RCC 7860 (cell line): ENCODE results near the gene ZNF155.
"Not testable (repeated sequence)": the region's sequence is repeated elsewhere in the genome, so short reads cannot be mapped to it uniquely, and the experiment has no call there.

Source experiments
- DNase-seq: peaks from one replicate; pipeline ENCODE4 v3.0.0-alpha.2; 2015; ENCODE audit warnings: low spot score
- FAIRE-seq: peaks from 2 replicates; lab custom pipeline; 2012; peaks lifted over from hg19 to GRCh38; lab: Jason Lieb, UNC

The ZNF155 gene

GRCh38 chr19:43983912-43984686 is at the start of gene ZNF155:
TSS of gene ZNF155 (plus strand) at chr19:43984188. CDS start at chr19:43988544, 4,356 bp downstream.
- DNase-seq (peak; percentile 89), FAIRE-seq (peak; percentile 86)

DNA sequence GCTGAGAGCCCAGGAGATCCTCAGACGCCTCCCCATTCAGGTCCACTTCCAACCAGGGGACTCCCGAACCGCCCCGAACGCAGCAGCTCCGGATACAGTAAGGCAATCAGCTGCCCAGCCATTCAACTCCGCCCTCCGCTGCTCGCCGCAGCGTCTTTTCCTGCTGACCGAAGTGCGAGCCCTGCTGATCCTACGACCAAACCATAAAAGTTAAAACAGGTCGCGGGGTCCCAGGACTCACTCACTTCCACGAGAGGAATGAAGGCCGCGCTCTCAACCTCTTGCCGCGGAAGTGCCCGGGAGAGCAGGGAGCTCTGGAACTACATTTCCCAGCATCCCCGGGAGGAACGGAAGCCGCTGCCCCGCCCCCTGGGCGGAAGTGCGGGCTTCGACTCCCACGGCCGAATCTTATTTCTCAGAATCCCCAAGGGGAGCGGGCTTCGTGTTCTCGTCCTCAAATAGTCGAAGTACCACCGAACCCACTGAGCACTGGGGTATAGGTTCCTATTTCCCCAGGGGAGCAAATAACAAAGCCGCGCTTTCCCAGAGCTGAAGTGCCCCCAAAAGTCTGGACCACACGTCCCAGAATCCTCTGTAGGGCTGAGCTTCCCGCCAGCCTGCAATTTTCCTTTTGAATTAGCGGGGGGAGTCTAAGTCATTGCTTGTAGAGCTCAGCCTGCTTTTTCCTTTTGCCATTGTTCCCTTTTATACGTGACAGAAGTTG is 48.8 kb upstream of the ZNF155 start, which contains the start of gene ZNF45:
Gene ZNF45, minus strand, starts transcription at position 298 of the 724 bp plus-strand sequence. CDS start 13,097 bp downstream, outside the sequence.
- DNase-seq (peak; percentile 58), FAIRE-seq (peak; percentile 2)

DNA sequence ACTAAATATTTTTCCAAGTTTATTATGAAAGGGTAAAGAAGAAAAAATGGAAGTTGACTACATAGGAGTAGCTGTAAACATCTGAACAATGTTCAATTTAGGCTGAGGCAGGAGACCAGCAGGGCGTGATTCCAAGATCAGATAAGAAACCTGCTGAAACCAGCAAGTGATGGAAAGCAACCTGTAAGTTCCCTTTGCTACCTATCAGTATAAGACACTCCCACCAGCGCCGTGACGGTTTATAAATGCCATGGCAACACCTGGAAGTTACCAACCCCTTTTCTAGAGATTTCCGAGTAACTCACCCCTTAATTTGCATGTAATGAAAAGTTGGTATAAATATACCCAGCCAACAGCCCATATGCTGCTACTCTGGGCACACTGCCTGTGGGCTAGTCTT is 47.8 kb upstream of the ZNF155 start:
- no peak for FAIRE-seq
- DNase-seq: no peak

- FAIRE-seq (no peak), DNase-seq (no peak)
These were observed 44.3 kb upstream of the ZNF155 start for GRCh38 chr19:43939557-43940260.

DNA sequence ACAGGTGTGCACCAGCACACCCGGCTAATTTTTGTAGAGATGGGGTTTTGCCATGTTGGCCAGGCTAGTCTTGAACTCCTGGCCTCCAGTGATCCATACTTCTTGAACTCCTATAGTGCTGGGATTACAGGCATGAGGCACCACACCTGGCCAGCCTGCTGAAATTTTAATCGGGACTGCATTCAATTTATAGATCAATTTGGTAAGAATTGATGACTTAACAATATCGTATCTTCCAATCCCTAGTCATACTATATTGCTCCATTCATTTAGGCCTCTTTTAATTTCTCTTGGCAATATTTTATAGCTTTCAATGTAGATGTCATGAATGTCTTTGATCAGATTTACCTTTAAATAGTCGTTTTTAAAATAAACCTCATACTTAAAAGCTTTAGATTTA is 43.3 kb upstream of the ZNF155 start:
- DNase-seq (no peak), FAIRE-seq (no peak)

DNA sequence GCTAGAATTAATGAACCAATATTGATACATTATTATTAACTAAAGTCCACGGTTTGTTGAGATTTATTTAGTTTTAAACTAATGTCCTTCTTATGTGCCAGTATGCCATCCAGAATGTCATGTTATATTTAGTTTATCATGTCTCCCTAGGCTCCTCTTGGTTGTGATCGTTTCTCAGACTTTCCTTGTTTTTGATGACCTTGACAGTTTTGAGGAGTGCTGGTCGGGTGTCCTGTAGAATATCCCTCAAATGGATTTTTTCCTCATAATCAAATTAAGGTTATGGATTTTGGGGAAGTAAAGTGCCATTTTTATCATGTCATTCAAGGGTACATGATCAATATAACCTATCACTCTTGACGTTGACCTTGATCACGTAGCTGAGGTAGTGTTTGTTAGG is 42.8 kb upstream of the ZNF155 start:
- DNase-seq (no peak), FAIRE-seq (no peak)

DNA sequence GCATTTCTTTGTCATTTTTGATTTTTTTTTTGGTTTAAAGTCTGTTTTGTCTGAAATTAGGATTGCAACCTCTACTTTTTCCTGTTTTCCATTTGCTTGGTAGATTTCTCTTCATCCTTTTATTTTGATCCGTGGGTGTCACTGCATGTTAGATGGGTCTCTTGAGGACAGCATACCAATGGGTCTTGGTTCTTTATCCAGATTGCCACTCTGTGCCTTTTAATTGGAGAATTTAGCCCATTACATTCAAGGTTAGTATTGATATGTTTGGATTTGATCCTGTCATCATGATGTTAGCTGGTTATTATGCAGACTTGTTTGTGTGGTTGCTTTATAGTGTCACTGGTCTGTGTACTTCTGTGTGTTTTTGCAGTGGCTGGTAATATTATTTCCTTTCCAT is 36.6 kb upstream of the ZNF155 start:
- FAIRE-seq, DNase-seq: not testable (repeated sequence)

DNA sequence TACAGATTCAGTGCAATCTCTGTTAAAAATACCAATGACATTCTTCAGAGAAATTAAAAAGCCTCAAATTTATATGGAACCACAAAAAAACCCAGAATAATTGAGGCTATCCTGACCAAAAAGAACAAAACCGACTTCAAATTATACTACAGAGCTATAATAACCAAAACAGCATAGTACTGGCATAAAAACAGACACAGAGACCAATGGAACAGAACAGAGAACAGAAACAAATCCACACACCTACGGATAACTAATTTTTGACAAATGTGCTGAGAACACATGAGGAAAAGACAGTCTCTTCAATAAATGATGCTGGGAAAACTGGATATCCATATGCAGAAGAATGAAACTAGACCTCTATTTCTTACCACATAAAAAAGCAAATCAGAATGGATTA is 34.2 kb upstream of the ZNF155 start:
- FAIRE-seq, DNase-seq: not testable (repeated sequence)

- FAIRE-seq (peak; percentile 65), DNase-seq (peak; percentile 71)
These were observed 32.9 kb upstream of the ZNF155 start, which contains the start of gene ZNF221 for GRCh38 chr19:43950834-43951645. TSS of gene ZNF221 (plus strand) at chr19:43951228. CDS start at chr19:43962727, 11,499 bp downstream.

DNA sequence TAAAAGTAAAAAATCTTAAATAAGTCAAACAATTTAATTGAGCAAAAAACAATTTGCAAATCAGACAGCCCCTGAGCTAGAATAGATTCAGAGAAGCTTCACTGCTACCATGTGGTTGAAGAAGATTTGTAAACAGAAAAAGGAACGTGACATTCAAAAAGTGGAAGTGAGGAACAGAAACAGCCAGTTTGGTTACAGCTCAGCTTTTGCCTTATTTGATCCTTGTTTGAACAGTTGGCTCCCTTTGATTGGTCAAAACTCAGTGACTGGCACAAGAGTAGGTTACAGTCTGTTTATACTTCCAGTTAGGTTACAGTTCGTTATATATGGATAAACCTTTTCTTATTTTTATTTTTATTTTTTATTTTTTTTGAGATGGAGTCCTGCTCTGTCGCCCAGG is 27.2 kb upstream of the ZNF155 start:
- FAIRE-seq: no peak
- DNase-seq: no peak

DNA sequence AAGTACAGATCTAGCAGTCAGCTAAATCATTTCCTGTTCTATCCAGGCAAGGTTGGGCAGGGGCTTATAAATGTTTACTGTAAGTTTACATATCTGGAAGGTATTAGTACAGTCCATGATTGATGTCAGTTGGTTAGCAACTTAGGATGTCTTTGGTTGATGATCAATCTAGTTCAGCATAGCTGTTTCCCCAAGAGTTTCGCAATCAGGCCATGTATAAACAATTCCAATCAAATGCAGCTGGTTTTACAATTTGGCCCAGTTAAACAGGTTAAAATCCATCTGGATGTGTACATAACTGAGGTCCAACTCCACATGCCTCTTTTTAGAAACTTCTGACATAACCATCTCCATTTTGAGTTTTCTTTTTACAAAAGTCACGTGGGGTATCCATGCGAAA is 26.1 kb upstream of the ZNF155 start:
- no peak for DNase-seq

GRCh38 chr19:43960411-43960810 is 23.6 kb upstream of the ZNF155 start:
- FAIRE-seq: no peak
- DNase-seq: no peak

More for the DNA sequence above, 26.1 kb upstream of the ZNF155 start:
- FAIRE-seq: no peak

- FAIRE-seq: no peak
- DNase-seq: no peak
These were observed 17.8 kb upstream of the ZNF155 start for GRCh38 chr19:43966079-43966694.

- FAIRE-seq (no peak), DNase-seq (no peak)
These were observed 7.3 kb upstream of the ZNF155 start for GRCh38 chr19:43976732-43977131.

GRCh38 chr19:43983544-43983911 is 460 bp upstream of the ZNF155 start:
- no peak for FAIRE-seq
- DNase-seq: no peak

GRCh38 chr19:43984687-43985000 is 656 bp downstream of the ZNF155 start:
- FAIRE-seq (no peak), DNase-seq (no peak)

DNA sequence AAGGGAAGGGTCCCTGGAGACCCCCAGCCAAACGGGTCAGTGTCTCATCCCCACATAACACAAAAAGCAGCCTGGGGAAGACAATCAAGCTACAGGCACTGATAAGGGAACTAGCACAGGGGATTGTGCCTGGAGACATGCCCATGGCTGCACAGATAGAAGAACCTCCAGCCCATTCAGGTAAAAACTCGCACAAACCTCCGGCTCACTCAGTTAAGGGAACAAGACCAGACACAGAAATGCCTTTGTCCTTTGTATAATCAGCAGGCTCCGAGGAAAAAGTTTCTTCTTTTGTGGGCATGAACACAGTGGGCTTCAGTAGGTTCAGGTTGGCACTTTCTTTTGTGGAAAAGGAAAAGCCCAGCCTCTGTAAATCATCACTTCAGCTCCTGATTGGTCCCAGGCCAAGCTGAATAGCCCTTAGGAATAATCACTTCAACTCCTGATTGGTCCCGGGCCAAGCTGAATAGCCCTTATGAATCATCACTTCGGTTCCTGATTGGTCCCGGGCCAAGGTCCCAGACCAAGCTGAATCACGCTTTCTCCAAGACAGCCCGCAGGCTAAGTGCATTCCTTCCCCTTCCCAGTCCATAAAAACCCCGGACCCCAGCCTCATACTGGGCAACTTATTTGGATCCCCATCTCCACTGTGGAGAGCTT is 13.8 kb downstream of the ZNF155 start:
- FAIRE-seq: no peak

GRCh38 chr19:44002212-44002565 is 18.2 kb downstream of the ZNF155 start:
- no peak for DNase-seq
- no peak for FAIRE-seq

More for the DNA sequence above, 13.8 kb downstream of the ZNF155 start:
- DNase-seq: no peak

DNA sequence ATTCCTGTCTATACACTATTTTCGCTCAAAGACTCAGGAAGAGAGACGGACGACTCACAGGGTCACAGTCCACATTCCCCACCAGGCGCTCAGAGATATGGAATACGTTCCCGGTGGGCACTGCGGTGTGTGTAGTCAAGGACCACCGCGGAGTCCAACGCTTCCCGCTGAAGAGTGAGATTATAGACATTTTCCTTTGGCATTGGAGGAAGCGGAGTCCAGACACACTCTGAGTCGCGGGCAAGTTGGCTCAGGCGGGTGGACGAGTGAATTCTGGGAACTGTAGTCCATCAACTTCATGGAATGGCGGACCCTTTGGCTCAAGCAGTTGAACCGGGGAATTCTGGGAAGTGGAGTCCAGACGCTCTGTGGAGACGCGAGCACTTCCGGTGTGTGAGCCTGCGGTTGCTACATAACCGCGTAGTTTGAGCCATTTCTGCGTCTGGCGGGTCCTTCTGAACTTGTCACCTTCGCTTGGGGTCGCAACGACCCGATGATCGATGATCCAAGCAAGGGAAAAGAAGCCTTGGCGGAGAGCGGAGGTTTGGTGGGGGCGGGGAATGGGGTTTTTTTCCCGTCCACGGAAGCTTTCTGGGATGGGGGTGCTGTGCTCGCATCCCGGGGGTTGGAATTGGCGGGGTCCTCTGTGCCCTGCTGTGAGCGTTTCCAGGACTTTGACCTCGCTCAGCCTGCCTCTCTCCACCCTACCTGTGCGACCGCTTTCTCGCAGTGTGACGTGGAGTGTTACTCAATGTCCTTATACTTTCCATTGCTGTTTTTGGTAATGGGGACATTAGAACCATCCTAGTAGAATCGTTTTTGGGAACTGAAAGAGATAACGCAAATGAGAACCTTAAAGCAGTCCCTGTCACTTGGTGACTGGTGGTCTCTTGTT is 18.8 kb downstream of the ZNF155 start, which contains the start of gene ZNF230:
Gene ZNF230, plus strand, starts transcription at position 392 of the 895 bp plus-strand sequence. CDS start 4,122 bp downstream, outside the sequence.
- FAIRE-seq (peak; percentile 86), DNase-seq (peak; percentile 82)
